K562 (cell line): ENCODE data around the gene PPFIA1. TPM values are rescaled to one million over a fixed set of nuclear protein-coding genes. Genes with fewer than 3 reads are reported as not detected.

Experiments used
- ATAC-seq: fragments of 200-7000 bp; cut with Tn5 transposase; 3 replicates; pipeline ENCODE4 v1.9.1; 2020; ENCODE audit warnings: moderate library complexity
- BruUV-seq: library from RNA; stranded (reverse); fragments of 400-500 nt; replicated peaks from 2 replicates; lab custom pipeline; 2021; lab: Mats Ljungman, UMichigan
- CTCF ChIA-PET: fragments of 300-600 bp; formaldehyde crosslinking; extraction: SDS; loops from one replicate; lab custom pipeline; 2021; ENCODE audit warnings: low intra/inter-chr PET ratio; lab: Yijun Ruan, JAX
- POLR2A ChIA-PET: fragments of 300-600, 350-650 bp; sonication (Branson Sonifier 250); formaldehyde crosslinking; extraction: SDS; loops from one replicate; lab custom pipeline; 2021; ENCODE audit warnings: antibody characterized with exemption, inconsistent platforms; lab: Yijun Ruan, JAX
- DNase-seq, 4 experiments: peaks; one replicate each; pipeline versions ENCODE4 v3.0.0 to v3.0.0-alpha.2; 2011 to 2018; ENCODE audit warnings: low spot score in 3 of 4, mixed read lengths in 3 of 4; ENCODE audit errors: extremely low read depth in 1 of 4
- FAIRE-seq: peaks from 2 replicates; lab custom pipeline; 2011; peaks lifted over from hg19 to GRCh38; lab: Jason Lieb, UNC
- H2AFZ ChIP-seq: 2 replicates; pipeline ENCODE4 v1.6.0; 2011; ENCODE audit warnings: low read depth, low read length, control low read depth, inconsistent platforms
- H3K27ac ChIP-seq: fragments of 200-600 bp; 3 replicates; pipeline ENCODE4 v1.8.0; 2011; ENCODE audit warnings: low read depth, mild to moderate bottlenecking, control low read depth, inconsistent platforms, low read length, moderate library complexity, mixed read lengths; ENCODE audit errors: extremely low read depth
- H3K27me3 ChIP-seq, 2 experiments: fragments of 300-600 bp in 1 of 2; 2 replicates in 1 of 2; 3 replicates in 1 of 2; pipeline versions ENCODE4 v1.6.0 to v1.8.0; 2011; ENCODE audit warnings: inconsistent platforms in 2 of 2, low read length in 2 of 2, mild to moderate bottlenecking in 1 of 2, mixed read lengths in 1 of 2, moderate library complexity in 1 of 2; ENCODE audit not compliant: control insufficient read depth in 2 of 2, insufficient read depth in 2 of 2
- H3K36me3 ChIP-seq: fragments of 300-600 bp; 3 replicates; pipeline ENCODE4 v1.8.0; 2011; ENCODE audit warnings: mild to moderate bottlenecking, low read length, inconsistent platforms; ENCODE audit not compliant: control insufficient read depth, insufficient read depth
- H3K4me1 ChIP-seq, 2 experiments: fragments of 200-600 bp in 1 of 2; replicated peaks in 1 of 2; 2 replicates in 1 of 2; 3 replicates in 1 of 2; pipeline versions ENCODE4 v1.5.1 to v1.8.0; 2011; ENCODE audit warnings: inconsistent platforms in 2 of 2, low read length in 2 of 2, mild to moderate bottlenecking in 1 of 2, mixed read lengths in 1 of 2, moderate library complexity in 1 of 2; ENCODE audit not compliant: control insufficient read depth in 2 of 2, insufficient read depth in 2 of 2
- H3K4me2 ChIP-seq: 2 replicates; pipeline ENCODE4 v1.6.1; 2011; ENCODE audit warnings: low read length, control low read depth, inconsistent platforms, mixed read lengths; ENCODE audit not compliant: insufficient read depth
- H3K4me3 ChIP-seq: fragments of 200-600 bp; sonication (generic), shearing (Covaris generic); 2 replicates; pipeline ENCODE4 v1.5.1; 2016; ENCODE audit warnings: control low read depth, inconsistent platforms
- H3K79me2 ChIP-seq: fragments of 200-600 bp; 3 replicates; pipeline ENCODE4 v1.8.0; 2011; ENCODE audit warnings: low read length, inconsistent platforms; ENCODE audit not compliant: control insufficient read depth, insufficient read depth
- H3K9ac ChIP-seq, 2 experiments: 2 replicates each; pipeline versions ENCODE4 v1.6.0 to v1.6.1; 2011; ENCODE audit warnings: low read depth in 2 of 2, low read length in 2 of 2, control low read depth in 1 of 2, inconsistent platforms in 1 of 2, mild to moderate bottlenecking in 1 of 2, mixed read lengths in 1 of 2; ENCODE audit not compliant: insufficient read depth in 1 of 2
- H3K9me1 ChIP-seq: one replicate; pipeline ENCODE4 v1.6.0; 2011; ENCODE audit warnings: inconsistent platforms, mild to moderate bottlenecking, low read length, moderate library complexity; ENCODE audit not compliant: control insufficient read depth, insufficient read depth
- H3K9me3 ChIP-seq: replicated peaks from 2 replicates; pipeline ENCODE4 v1.5.1; 2011; ENCODE audit warnings: low read depth, low read length, inconsistent platforms; ENCODE audit not compliant: control insufficient read depth, insufficient read depth
- H4K20me1 ChIP-seq: replicated peaks from 2 replicates; pipeline ENCODE4 v1.6.1; 2011; ENCODE audit warnings: low read length, inconsistent platforms, mixed read lengths; ENCODE audit not compliant: control insufficient read depth, insufficient read depth
- CTCF ChIP-seq, 3 experiments: IDR thresholded peaks in 2 of 3; conservative IDR thresholded peaks in 1 of 3; 2 replicates each; pipeline ENCODE4 v1.5.1; 2011 to 2012; ENCODE audit warnings: low read length in 3 of 3, mild to moderate bottlenecking in 3 of 3, control low read depth in 2 of 3, improper control_type of control experiment in 1 of 3, inconsistent platforms in 1 of 3, low read depth in 1 of 3, mixed read lengths in 1 of 3, moderate library complexity in 1 of 3; ENCODE audit not compliant: insufficient read depth in 2 of 3
- NR2C2 ChIP-seq, 2 experiments: fragments of 200-800 bp in 1 of 2; sonication (Bioruptor generic) in 1 of 2; sonication (generic) in 1 of 2; formaldehyde crosslinking in 1 of 2; IDR thresholded peaks; 2 replicates each; pipeline versions ENCODE4 v1.6.1 to v1.8.0; 2016 to 2022; ENCODE audit warnings: mild to moderate bottlenecking in 1 of 2, missing compliant biosample characterization in 1 of 2, missing genetic modification characterization in 1 of 2, missing genetic modification reagents in 1 of 2
- POLR2G ChIP-seq: fragments of 200-400 bp; formaldehyde crosslinking; IDR thresholded peaks from 2 replicates; pipeline ENCODE4 v1.6.1; 2017; ENCODE audit warnings: low read depth, mild to moderate bottlenecking, antibody characterized with exemption, low read length, moderate library complexity
- RBBP5 ChIP-seq: fragments of 200-600 bp; sonication (generic); IDR thresholded peaks from 2 replicates; pipeline ENCODE4 v1.6.1; 2012; ENCODE audit warnings: borderline replicate concordance, mild to moderate bottlenecking, low read length, control low read depth, inconsistent platforms; ENCODE audit not compliant: insufficient read depth, poor library complexity, severe bottlenecking
- UBTF ChIP-seq, 2 experiments: IDR thresholded peaks; 2 replicates each; pipeline ENCODE4 v1.6.1; 2012; ENCODE audit warnings: improper control_type of control experiment in 2 of 2, low read depth in 2 of 2, low read length in 2 of 2, borderline replicate concordance in 1 of 2
- ZKSCAN1 ChIP-seq: fragments of 150-350 bp; IDR thresholded peaks from 2 replicates; pipeline ENCODE4 v1.6.1; 2016; ENCODE audit warnings: low read depth, low read length
- ZNF175 ChIP-seq: fragments of 200-800 bp; sonication (Bioruptor generic); IDR thresholded peaks from 2 replicates; pipeline ENCODE4 v1.6.1; 2016; ENCODE audit warnings: low read depth, mild to moderate bottlenecking, missing genetic modification characterization, missing compliant biosample characterization
- ZNF282 ChIP-seq: sonication (generic); formaldehyde crosslinking; IDR thresholded peaks from 2 replicates; pipeline ENCODE4 v1.8.1; 2023; ENCODE audit warnings: missing genetic modification reagents
- ZNF740 ChIP-seq, 3 experiments: fragments of 200-800 bp in 1 of 3; sonication (Bioruptor generic) in 1 of 3; sonication (generic) in 1 of 3; formaldehyde crosslinking in 1 of 3; IDR thresholded peaks; 2 replicates each; pipeline versions ENCODE4 v1.6.1 to v1.8.0; 2016 to 2022; ENCODE audit warnings: mild to moderate bottlenecking in 2 of 3, missing compliant biosample characterization in 2 of 3, missing genetic modification characterization in 2 of 3, missing genetic modification reagents in 1 of 3
- WGBS: fragments of 100-300 bp; shearing (Covaris generic); methylation state at CpG from one replicate; pipeline ENCODE4 v1.1.6; 2016; ENCODE audit warnings: low coverage, mixed read lengths; ENCODE audit not compliant: insufficient coverage; ENCODE audit errors: missing lambda C conversion rate; 5-methylcytosine and 5-hydroxymethylcytosine counted together
- in situ Hi-C: fragments of 300-500 bp; cut with MboI; formaldehyde crosslinking; loops from 4 replicates; pipeline ENCODE4 v1.15.0; 2018; ENCODE audit warnings: inconsistent platforms, mixed read lengths
- intact Hi-C: fragments of 100-400 bp; cut with micrococcal nuclease; formaldehyde crosslinking; loops from 2 replicates; pipeline ENCODE4 v1.14.2; 2022
- polyA plus RNA-seq, 8 experiments: library from polyadenylated mRNA; depleted of rRNA in 4 of 8; stranded (reverse) in 5 of 8; unstranded in 3 of 8; fragments of >200 nt; fragmentation: Nextera tagmentation in 2 of 8; fragmentation: Illumina TruSeq in 1 of 8; extraction: Ambion mirVana in 2 of 8; extraction: Trizol in 1 of 8; gene quantifications; 2 replicates each; pipeline versions ENCODE4 v1.2.1 to v1.2.3, GENCODE V29; 2011 to 2014; ENCODE audit warnings: inconsistent platforms in 1 of 8, missing spikeins in 1 of 8
- total RNA-seq, 7 experiments: library from RNA; depleted of rRNA in 6 of 7; stranded (reverse); fragments of >200 nt in 6 of 7; fragmentation: Illumina TruSeq in 2 of 7; extraction: Trizol in 2 of 7; gene quantifications; 2 replicates each; pipeline versions ENCODE4 v1.2.1 to v1.2.3, GENCODE V29; 2011 to 2021; ENCODE audit warnings: low replicate concordance in 1 of 7

Gene PPFIA1
- total and polyA plus RNA-seq, 9 of the 15 experiments (the other 6 are each of a cell fraction or from before 2014, with no cell fraction given), result 9.9 to 41.5 (median 28.5) TPM

GRCh38 chr11:70270877-70271648, 573 bp downstream of the PPFIA1 start:
- intact Hi-C loops (no loop called here), in situ Hi-C loops (no loop called here)
- Histone ChIP-seq H3K9me3 (no peaks in the 10 kb centered on the region), H3K9me1 (no peaks in the 10 kb centered on the region), H4K20me1 (0 out of 2 replicates have a peak, but pooled peaks cover 7% of the 10 kb centered on the region), H3K4me1 (peaks cover 18 to 20% of the 10 kb centered on the region in 2 experiments; a peak in 4 of 5 replicates), H3K9ac (peak overlapping the region; percentile 84 to 91), H3K79me2 (peaks cover 53% of the 10 kb centered on the region), H3K27me3 (peaks cover 8 to 16% of the 10 kb centered on the region in 2 experiments; a peak in 4 of 5 replicates), H3K27ac (peak overlapping the region; percentile 87), H3K36me3 (peaks cover 43% of the 10 kb centered on the region), H3K4me2 (peak overlapping the region; percentile 95), H2AFZ (peak overlapping the region; percentile 79), H3K4me3 (peak overlapping the region; percentile 91)
- FAIRE-seq (no peak), DNase-seq (peak; percentile 53 to 78 (median 68)), ATAC-seq (peak; percentile 79)
- POLR2A ChIA-PET, result interaction anchor here (0.5 to 1.3 kb wide), 4 partner anchors 14 to 384 kb away, joined by 3 to 6 read pairs (median 4); no protein-coding TSS in a partner anchor
- BruUV-seq, result no TSS peak
- 2% methylated on average over 24 of the region's 75 CpGs for WGBS
- CTCF ChIA-PET, result interaction anchor here (0.6 kb wide), 1 partner anchor 564 kb away, joined by 3 read pairs; no protein-coding TSS in a partner anchor
- TF ChIP-seq CTCF (IDR thresholded peaks at IDR 0.05 in 2 of 3, conservative IDR thresholded peaks at IDR 0.05 in 1 of 3; ENCODE audit: insufficient read depth in 2 of 3, low read depth in 1 of 3, low read length in 3 of 3) (peak in 2 of 3 experiments; percentile 27 to 45; a peak in 2 of 6 replicates), ZNF740 (CRISPR knock-in tag; IDR thresholded peaks at IDR 0.05) (peak; percentile 66; the same call in 1 of the 2 replicates), ZNF740 (tag; IDR thresholded peaks at IDR 0.05) (no peak), ZNF175 (no peak), UBTF (IDR thresholded peaks at IDR 0.05; ENCODE audit: borderline replicate concordance in 1 of 2, low read depth in 2 of 2, low read length in 2 of 2) (0 out of 4 replicates have a peak, but pooled peaks of 1 of the 2 experiments have one; percentile 49), RBBP5 (peak; percentile 80), ZNF282 (CRISPR knock-in tag) (no peak), NR2C2 (CRISPR knock-in tag; IDR thresholded peaks at IDR 0.05) (no peak), NR2C2 (tag; IDR thresholded peaks at IDR 0.05) (peak; percentile 84), ZKSCAN1 (no peak), POLR2G (peak; percentile 82)
